Effector memory CD4-positive, alpha-beta T cell (primary cell): Measurements from ENCODE around the gene VOPP1.

Experiments used
- DNase-seq, 3 donors: peaks; one replicate each; pipeline ENCODE4 v3.0.0-alpha.2; 2020
- H3K27ac ChIP-seq: 2 replicates; pipeline ENCODE4 v1.7.0; 2013; ENCODE audit warnings: mild to moderate bottlenecking, low read length, moderate library complexity; ENCODE audit not compliant: insufficient read depth, poor library complexity, severe bottlenecking
- H3K27me3 ChIP-seq: replicated peaks from 2 replicates; pipeline ENCODE4 v1.7.0; 2013; ENCODE audit warnings: mild to moderate bottlenecking, low read length; ENCODE audit not compliant: insufficient read depth, control insufficient read depth, poor library complexity, severe bottlenecking
- H3K36me3 ChIP-seq: 2 replicates; pipeline ENCODE4 v1.7.0; 2013; ENCODE audit warnings: mild to moderate bottlenecking, low read length, moderate library complexity; ENCODE audit not compliant: control insufficient read depth, insufficient read depth
- H3K4me1 ChIP-seq: 2 replicates; pipeline ENCODE4 v1.7.0; 2013; ENCODE audit warnings: low read length, mild to moderate bottlenecking; ENCODE audit not compliant: control insufficient read depth, insufficient read depth, poor library complexity, severe bottlenecking
- H3K4me3 ChIP-seq: 2 replicates; pipeline ENCODE4 v1.7.0; 2013; ENCODE audit warnings: low read length, low read depth, mild to moderate bottlenecking; ENCODE audit not compliant: insufficient read depth, poor library complexity, severe bottlenecking
- H3K9me3 ChIP-seq: 2 replicates; pipeline ENCODE4 v1.7.0; 2013; ENCODE audit warnings: mild to moderate bottlenecking, low read length, moderate library complexity; ENCODE audit not compliant: control insufficient read depth

VOPP1 gene

GRCh38 chr7:55524558-55525310 is 47.6 kb downstream of the VOPP1 start:
- Histone ChIP-seq H3K27me3 (no peaks in the 10 kb centered on the region), H3K4me1 (peaks cover 7% of the 10 kb centered on the region), H3K4me3 (no peak overlapping the region), H3K9me3 (no peaks in the 10 kb centered on the region), H3K36me3 (peaks cover 9% of the 10 kb centered on the region), H3K27ac (no peak overlapping the region)
- DNase-seq = no peak

GRCh38 chr7:55523366-55523765 is 48.9 kb downstream of the VOPP1 start:
- no peak overlapping the region for H3K27ac ChIP-seq
- peaks cover 20% of the 10 kb centered on the region for H3K36me3 ChIP-seq
- H3K4me1 ChIP-seq = peaks cover 7% of the 10 kb centered on the region
- H3K27me3 ChIP-seq = no peaks in the 10 kb centered on the region
- no peak for DNase-seq
- no peak overlapping the region for H3K4me3 ChIP-seq
- no peaks in the 10 kb centered on the region for H3K9me3 ChIP-seq

- H3K27ac ChIP-seq = no peak overlapping the region
- H3K4me3 ChIP-seq = no peak overlapping the region
- H3K9me3 ChIP-seq = no peaks in the 10 kb centered on the region
- DNase-seq = no peak
- peaks cover 7% of the 10 kb centered on the region for H3K4me1 ChIP-seq
- peaks cover 30% of the 10 kb centered on the region for H3K36me3 ChIP-seq
- H3K27me3 ChIP-seq = no peaks in the 10 kb centered on the region
These were observed 50.1 kb downstream of the VOPP1 start for GRCh38 chr7:55521917-55522902.

GRCh38 chr7:55521512-55521911 is 50.8 kb downstream of the VOPP1 start:
- no peak for DNase-seq
- peaks cover 30% of the 10 kb centered on the region for H3K36me3 ChIP-seq
- H3K4me1 ChIP-seq = peaks cover 8% of the 10 kb centered on the region
- no peak overlapping the region for H3K4me3 ChIP-seq
- no peaks in the 10 kb centered on the region for H3K9me3 ChIP-seq
- H3K27ac ChIP-seq = no peak overlapping the region
- H3K27me3 ChIP-seq = no peaks in the 10 kb centered on the region

- H3K9me3 ChIP-seq = no peaks in the 10 kb centered on the region
- H3K27me3 ChIP-seq = no peaks in the 10 kb centered on the region
- no peak overlapping the region for H3K4me3 ChIP-seq
- peaks cover 34% of the 10 kb centered on the region for H3K36me3 ChIP-seq
- DNase-seq = no peak
- peaks cover 16% of the 10 kb centered on the region for H3K4me1 ChIP-seq
- no peak overlapping the region for H3K27ac ChIP-seq
These were observed 51.7 kb downstream of the VOPP1 start for GRCh38 chr7:55520426-55521140.

- DNase-seq = no peak
- Histone ChIP-seq H3K9me3 (no peaks in the 10 kb centered on the region), H3K27me3 (no peaks in the 10 kb centered on the region), H3K4me1 (peaks cover 8% of the 10 kb centered on the region), H3K36me3 (peaks cover 45% of the 10 kb centered on the region), H3K4me3 (no peak overlapping the region), H3K27ac (no peak overlapping the region)
These were observed 53.5 kb downstream of the VOPP1 start for GRCh38 chr7:55518836-55519235.

- no peaks in the 10 kb centered on the region for H3K9me3 ChIP-seq
- no peak for DNase-seq
- H3K4me3 ChIP-seq = no peak overlapping the region
- no peak overlapping the region for H3K27ac ChIP-seq
- H3K36me3 ChIP-seq = peaks cover 46% of the 10 kb centered on the region
- no peaks in the 10 kb centered on the region for H3K27me3 ChIP-seq
- H3K4me1 ChIP-seq = peaks cover 8% of the 10 kb centered on the region
These were observed 54.2 kb downstream of the VOPP1 start for GRCh38 chr7:55517936-55518689.

- H3K27me3 ChIP-seq = no peaks in the 10 kb centered on the region
- peaks cover 54% of the 10 kb centered on the region for H3K36me3 ChIP-seq
- peaks cover 8% of the 10 kb centered on the region for H3K4me1 ChIP-seq
- no peak for DNase-seq
- H3K4me3 ChIP-seq = no peak overlapping the region
- no peak overlapping the region for H3K27ac ChIP-seq
- no peaks in the 10 kb centered on the region for H3K9me3 ChIP-seq
These were observed 55.1 kb downstream of the VOPP1 start for GRCh38 chr7:55517191-55517633.

GRCh38 chr7:55516409-55516808 is 55.9 kb downstream of the VOPP1 start:
- peaks cover 8% of the 10 kb centered on the region for H3K4me1 ChIP-seq
- H3K27me3 ChIP-seq = no peaks in the 10 kb centered on the region
- no peaks in the 10 kb centered on the region for H3K9me3 ChIP-seq
- no peak overlapping the region for H3K27ac ChIP-seq
- H3K36me3 ChIP-seq = peaks cover 54% of the 10 kb centered on the region
- DNase-seq = no peak
- H3K4me3 ChIP-seq = no peak overlapping the region
